Measurements from ENCODE around the gene HOXB3. TPM values are rescaled to one million over a fixed set of nuclear protein-coding genes. Genes with fewer than 3 reads are reported as not detected.

HOXB3 gene
- total and polyA plus RNA-seq, 2 of the 4 experiments (the other 2 are of a cell fraction), result 6.3 to 59.6 TPM

GRCh38 chr17:48556576-48557401 is 33.3 kb downstream of the HOXB3 start (continued):
- TF ChIP-seq, protein P1, sequence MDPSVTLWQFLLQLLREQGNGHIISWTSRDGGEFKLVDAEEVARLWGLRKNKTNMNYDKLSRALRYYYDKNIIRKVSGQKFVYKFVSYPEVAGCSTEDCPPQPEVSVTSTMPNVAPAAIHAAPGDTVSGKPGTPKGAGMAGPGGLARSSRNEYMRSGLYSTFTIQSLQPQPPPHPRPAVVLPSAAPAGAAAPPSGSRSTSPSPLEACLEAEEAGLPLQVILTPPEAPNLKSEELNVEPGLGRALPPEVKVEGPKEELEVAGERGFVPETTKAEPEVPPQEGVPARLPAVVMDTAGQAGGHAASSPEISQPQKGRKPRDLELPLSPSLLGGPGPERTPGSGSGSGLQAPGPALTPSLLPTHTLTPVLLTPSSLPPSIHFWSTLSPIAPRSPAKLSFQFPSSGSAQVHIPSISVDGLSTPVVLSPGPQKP (IDR thresholded peaks at IDR 0.05; ENCODE audit: borderline replicate concordance, low read depth, low read length), result no peak

- Histone ChIP-seq H3K4me3 (ENCODE audit: insufficient read depth, low read depth, low read length) (0 out of 2 replicates have a peak overlapping the region, but pooled peaks have one; percentile 1), H3K56ac (ENCODE audit: extremely low read depth, insufficient read depth, low read length) (peak overlapping the region; percentile 89), H3K4me2 (ENCODE audit: low read depth, low read length) (peak overlapping the region; percentile 92), H4K5ac (ENCODE audit: low read depth, low read length) (peak overlapping the region; percentile 26), H3K4me1 (ENCODE audit: control insufficient read depth, insufficient read depth, low read length) (peaks cover 59% of the 10 kb centered on the region), H3K36me3 (ENCODE audit: control insufficient read depth, insufficient read depth, low read length) (peaks cover 31% of the 10 kb centered on the region; the same call in 1 of the 2 replicates), H3K23ac (ENCODE audit: low read depth, low read length) (peak overlapping the region; percentile 99), H4K20me1 (ENCODE audit: insufficient read depth, low read length) (peaks cover 8% of the 10 kb centered on the region), H4K91ac (ENCODE audit: insufficient read depth, low read depth, low read length) (peak overlapping the region; percentile 95), H2AFZ (replicated peaks; ENCODE audit: low read length, poor library complexity) (no peak overlapping the region), H2BK15ac (ENCODE audit: low read depth, low read length) (0 out of 3 replicates have a peak overlapping the region, but pooled peaks have one; percentile 53), H2BK20ac (ENCODE audit: low read depth, low read length) (no peak overlapping the region), H3K4ac (ENCODE audit: low read depth, low read length) (peak overlapping the region; percentile 98), H2BK120ac (ENCODE audit: low read depth, low read length) (peak overlapping the region; percentile 94), H3K27ac (ENCODE audit: insufficient read depth, low read length) (peak overlapping the region; percentile 93), H3K9ac (ENCODE audit: low read depth, low read length) (peak overlapping the region; percentile 95), H3K18ac (ENCODE audit: low read depth, low read length) (peak overlapping the region; percentile 81), H3K79me1 (ENCODE audit: low read depth in 1 of 2, low read length in 2 of 2) (peaks cover 0 to 2% of the 10 kb centered on the region in 2 experiments; a peak in 2 of 4 replicates), H2AK5ac (ENCODE audit: low read depth, low read length) (no peak overlapping the region), H2AK9ac (replicated peaks; ENCODE audit: low read depth, low read length, poor library complexity) (peak overlapping the region; percentile 43), H3K9me1 (ENCODE audit: insufficient read depth, low read length) (no peaks in the 10 kb centered on the region), H3K9me3 (ENCODE audit: control insufficient read depth, insufficient read depth, low read length) (no peaks in the 10 kb centered on the region), H3K27me3 (ENCODE audit: control insufficient read depth, insufficient read depth, low read length) (no peaks in the 10 kb centered on the region), H4K8ac (ENCODE audit: low read depth in 2 of 2, low read length in 2 of 2) (peak overlapping the region; percentile 62 to 86; a peak in 3 of 4 replicates), H2BK5ac (ENCODE audit: low read depth, low read length, poor library complexity, severe bottlenecking) (peak overlapping the region; percentile 95), H3K14ac (replicated peaks; ENCODE audit: low read depth, low read length) (peak overlapping the region; percentile 98)
- dilution Hi-C loops (cut with HindIII; ENCODE audit: low sequenced_read_pairs, unreplicated experiment), result no loop called here
- TF ChIP-seq CEBPB (IDR thresholded peaks at IDR 0.05; ENCODE audit: low read depth, low read length) (no peak), BHLHE40 (IDR thresholded peaks at IDR 0.05; ENCODE audit: low read depth, low read length) (no peak), RCOR1 (IDR thresholded peaks at IDR 0.05; ENCODE audit: insufficient replicate concordance, low read length) (no peak)
- in situ Hi-C loops (cut with MboI; ENCODE audit: low sequenced_read_pairs), result no loop called here
- no TSS peak for BruUV-seq (replicated peaks)
- DNase-seq (no peak), ATAC-seq (ENCODE audit: low read depth) (no peak)
- intact Hi-C loops (cut with micrococcal nuclease), result no loop called here
- WGBS, 2 experiments (ENCODE audit: extremely low coverage in 2 of 2, insufficient read length in 1 of 2), result no CpG with 5 or more reads among the region's 5 CpGs
- ChIA-PET CTCF (interaction anchor here (0.6 to 0.9 kb wide), 4 partner anchors 33 to 575 kb away, joined by 3 to 4 read pairs (median 4); no protein-coding TSS in a partner anchor), POLR2A (ENCODE audit: unreplicated experiment) (interaction anchor here (0.7 to 1.7 kb wide), 8 partner anchors 9 to 38 kb away, joined by 4 to 25 read pairs (median 4); partner anchors contain the start of gene HOXB3)
Measured at GRCh38 chr17:48556229-48556575, 33.8 kb downstream of the HOXB3 start.
